ENCODE results near the gene FRMD4A.

The FRMD4A gene

DNA sequence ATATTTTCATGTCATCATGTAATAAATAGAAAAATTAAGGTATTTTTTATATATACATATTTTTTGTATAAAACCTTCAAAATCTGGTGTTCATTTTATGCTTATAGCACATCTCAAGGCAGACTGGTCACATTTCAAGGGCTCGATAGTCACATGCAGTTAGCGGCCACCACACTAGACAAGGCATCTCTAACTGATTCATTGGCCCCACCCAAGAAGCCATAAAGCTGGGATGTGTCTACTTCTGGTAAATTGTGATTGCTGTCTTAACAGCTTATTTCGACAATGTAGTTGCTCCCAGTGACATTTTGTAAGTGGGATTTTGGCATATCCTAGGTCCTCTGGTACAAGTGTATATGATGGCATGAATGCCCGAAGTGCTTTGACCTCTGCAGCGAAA lies 168.7 kb downstream of the FRMD4A start:
- Histone ChIP-seq H3K4ac (ENCODE audit: low read length) (no peak overlapping the region), H2AK5ac (ENCODE audit: low read depth, low read length) (no peak overlapping the region), H2BK12ac (ENCODE audit: low read length) (no peak overlapping the region), H3K4me2 (ENCODE audit: insufficient read depth, low read length, poor library complexity, severe bottlenecking) (no peak overlapping the region), H3K4me1 (ENCODE audit: control insufficient read depth in 2 of 2, insufficient read depth in 1 of 2, low read depth in 1 of 2, low read length in 2 of 2) (peaks cover 9 to 14% of the 10 kb centered on the region in 2 donors), H3K36me3 (replicated peaks in 1 of 2; ENCODE audit: control insufficient read depth in 2 of 2, insufficient read depth in 2 of 2, low read length in 2 of 2) (no peaks in the 10 kb centered on the region), H3K9me3 (replicated peaks in 1 of 2; ENCODE audit: control insufficient read depth in 2 of 2, insufficient read depth in 1 of 2, low read depth in 1 of 2, low read length in 2 of 2) (peaks cover 0 to 4% of the 10 kb centered on the region in 2 donors), H3K9ac (ENCODE audit: low read depth, low read length, poor library complexity) (no peak overlapping the region), H4K8ac (ENCODE audit: low read depth, low read length) (no peak overlapping the region), H3K18ac (ENCODE audit: low read length) (no peak overlapping the region), H2BK120ac (ENCODE audit: low read depth, low read length) (no peak overlapping the region), H3K4me3 (ENCODE audit: low read length in 2 of 2) (no peak overlapping the region), H3K14ac (ENCODE audit: low read length) (no peak overlapping the region), H3K79me1 (ENCODE audit: low read depth, low read length) (no peaks in the 10 kb centered on the region), H2BK15ac (ENCODE audit: low read length) (no peak overlapping the region), H2AFZ (ENCODE audit: low read length) (no peak overlapping the region), H3K27ac (replicated peaks; ENCODE audit: low read length) (no peak overlapping the region), H3K27me3 (ENCODE audit: control insufficient read depth in 3 of 3, insufficient read depth in 3 of 3, low read depth in 1 of 3, low read length in 3 of 3) (no peaks in the 10 kb centered on the region), H4K91ac (ENCODE audit: low read depth, low read length, poor library complexity) (no peak overlapping the region), H3K23ac (ENCODE audit: low read depth, low read length, poor library complexity) (no peak overlapping the region), H2BK5ac (ENCODE audit: low read length) (no peak overlapping the region)
- DNase-seq (ENCODE audit: low spot score), result no peak
- WGBS, 2 donors (ENCODE audit: extremely low coverage in 2 of 2, insufficient read length in 2 of 2, insufficient replicate concordance in 1 of 2), result no CpG with 5 or more reads among the region's 5 CpGs

DNA sequence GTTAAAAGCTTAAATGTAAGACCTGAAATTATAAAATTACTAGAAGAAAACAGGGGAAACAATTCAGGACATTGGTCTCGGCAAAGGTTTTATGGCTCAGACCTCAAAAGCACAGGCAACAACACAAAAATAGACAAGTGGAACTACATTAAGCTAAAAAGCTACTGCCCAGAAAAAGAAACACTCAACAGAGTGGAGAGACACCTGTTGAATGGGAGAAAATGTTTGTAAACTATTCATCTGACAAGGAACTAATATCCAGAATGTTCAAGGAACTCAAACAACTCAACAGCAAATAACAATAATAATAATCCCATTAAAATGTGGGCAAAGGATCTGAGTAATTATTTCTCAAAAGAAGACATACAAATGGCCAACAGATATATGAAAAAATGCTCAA lies 170.4 kb downstream of the FRMD4A start:
- Histone ChIP-seq H3K9ac (ENCODE audit: low read depth, low read length, poor library complexity) (no peak overlapping the region), H4K91ac (ENCODE audit: low read depth, low read length, poor library complexity) (no peak overlapping the region), H3K79me1 (ENCODE audit: low read depth, low read length) (no peaks in the 10 kb centered on the region), H3K27me3 (ENCODE audit: control insufficient read depth in 3 of 3, insufficient read depth in 3 of 3, low read depth in 1 of 3, low read length in 3 of 3) (no peaks in the 10 kb centered on the region), H3K18ac (ENCODE audit: low read length) (no peak overlapping the region), H2BK12ac (ENCODE audit: low read length) (no peak overlapping the region), H3K23ac (ENCODE audit: low read depth, low read length, poor library complexity) (no peak overlapping the region), H3K9me3 (replicated peaks in 1 of 2; ENCODE audit: control insufficient read depth in 2 of 2, insufficient read depth in 1 of 2, low read depth in 1 of 2, low read length in 2 of 2) (peaks cover 0 to 4% of the 10 kb centered on the region in 2 donors), H3K4ac (ENCODE audit: low read length) (no peak overlapping the region), H4K8ac (ENCODE audit: low read depth, low read length) (no peak overlapping the region), H2BK15ac (ENCODE audit: low read length) (no peak overlapping the region), H2AFZ (ENCODE audit: low read length) (no peak overlapping the region), H2AK5ac (ENCODE audit: low read depth, low read length) (no peak overlapping the region), H2BK5ac (ENCODE audit: low read length) (no peak overlapping the region), H3K27ac (replicated peaks; ENCODE audit: low read length) (no peak overlapping the region), H3K4me1 (ENCODE audit: control insufficient read depth in 2 of 2, insufficient read depth in 1 of 2, low read depth in 1 of 2, low read length in 2 of 2) (peaks cover 9 to 14% of the 10 kb centered on the region in 2 donors), H3K4me3 (ENCODE audit: low read length in 2 of 2) (no peak overlapping the region), H3K14ac (ENCODE audit: low read length) (no peak overlapping the region), H3K36me3 (replicated peaks in 1 of 2; ENCODE audit: control insufficient read depth in 2 of 2, insufficient read depth in 2 of 2, low read length in 2 of 2) (no peaks in the 10 kb centered on the region), H3K4me2 (ENCODE audit: insufficient read depth, low read length, poor library complexity, severe bottlenecking) (no peak overlapping the region), H2BK120ac (ENCODE audit: low read depth, low read length) (no peak overlapping the region)
- WGBS, 2 donors (ENCODE audit: extremely low coverage in 2 of 2, insufficient read length in 2 of 2, insufficient replicate concordance in 1 of 2), result no CpG with 5 or more reads among the region's 1 CpG
- DNase-seq (ENCODE audit: low spot score), result no peak

DNA sequence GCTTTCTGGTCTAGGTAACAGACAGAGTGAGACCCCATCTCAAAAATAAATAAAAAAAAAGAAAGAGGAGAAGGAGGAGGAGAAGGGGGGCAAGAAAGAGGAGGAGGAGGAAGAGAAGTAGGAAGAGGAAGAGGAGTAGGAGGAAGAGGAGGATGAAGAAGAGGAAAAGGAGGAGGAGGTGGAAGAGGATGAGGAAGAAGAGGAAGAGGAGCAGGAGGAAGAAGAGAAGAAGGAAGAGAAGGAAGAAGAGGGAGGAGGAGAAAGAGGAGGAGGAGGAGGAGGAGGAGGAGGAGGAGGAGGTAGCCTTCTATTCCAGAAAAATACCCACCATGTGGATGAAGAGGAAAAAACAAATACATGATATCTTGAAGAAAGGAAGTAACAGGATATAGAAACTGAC lies 172.1 kb downstream of the FRMD4A start:
- H3K4me1 ChIP-seq (ENCODE audit: control insufficient read depth in 2 of 2, insufficient read depth in 1 of 2, low read depth in 1 of 2, low read length in 2 of 2), result peaks cover 8 to 9% of the 10 kb centered on the region in 2 donors
- no peaks in the 10 kb centered on the region for H3K27me3 ChIP-seq (ENCODE audit: control insufficient read depth in 3 of 3, insufficient read depth in 3 of 3, low read depth in 1 of 3, low read length in 3 of 3)
- no peaks in the 10 kb centered on the region for H3K79me1 ChIP-seq (ENCODE audit: low read depth, low read length)
- no peak overlapping the region for H3K14ac ChIP-seq (ENCODE audit: low read length)
- no peak overlapping the region for H3K4ac ChIP-seq (ENCODE audit: low read length)
- H2AK5ac ChIP-seq (ENCODE audit: low read depth, low read length), result no peak overlapping the region
- no peak overlapping the region for H2BK15ac ChIP-seq (ENCODE audit: low read length)
- no peak for DNase-seq (ENCODE audit: low spot score)
- H4K8ac ChIP-seq (ENCODE audit: low read depth, low read length), result no peak overlapping the region
- H3K23ac ChIP-seq (ENCODE audit: low read depth, low read length, poor library complexity), result no peak overlapping the region
- H3K4me3 ChIP-seq (ENCODE audit: low read length in 2 of 2), result no peak overlapping the region
- H2BK12ac ChIP-seq (ENCODE audit: low read length), result no peak overlapping the region
- no peak overlapping the region for H3K18ac ChIP-seq (ENCODE audit: low read length)
- no peak overlapping the region for H2BK120ac ChIP-seq (ENCODE audit: low read depth, low read length)
- no peak overlapping the region for H3K4me2 ChIP-seq (ENCODE audit: insufficient read depth, low read length, poor library complexity, severe bottlenecking)
- no peak overlapping the region for H2BK5ac ChIP-seq (ENCODE audit: low read length)
- no peak overlapping the region for H4K91ac ChIP-seq (ENCODE audit: low read depth, low read length, poor library complexity)
- H3K9me3 ChIP-seq (replicated peaks in 1 of 2; ENCODE audit: control insufficient read depth in 2 of 2, insufficient read depth in 1 of 2, low read depth in 1 of 2, low read length in 2 of 2), result no peaks in the 10 kb centered on the region
- H3K27ac ChIP-seq (replicated peaks; ENCODE audit: low read length), result no peak overlapping the region
- H3K9ac ChIP-seq (ENCODE audit: low read depth, low read length, poor library complexity), result no peak overlapping the region
- H2AFZ ChIP-seq (ENCODE audit: low read length), result no peak overlapping the region
- H3K36me3 ChIP-seq (replicated peaks in 1 of 2; ENCODE audit: control insufficient read depth in 2 of 2, insufficient read depth in 2 of 2, low read length in 2 of 2), result no peaks in the 10 kb centered on the region

DNA sequence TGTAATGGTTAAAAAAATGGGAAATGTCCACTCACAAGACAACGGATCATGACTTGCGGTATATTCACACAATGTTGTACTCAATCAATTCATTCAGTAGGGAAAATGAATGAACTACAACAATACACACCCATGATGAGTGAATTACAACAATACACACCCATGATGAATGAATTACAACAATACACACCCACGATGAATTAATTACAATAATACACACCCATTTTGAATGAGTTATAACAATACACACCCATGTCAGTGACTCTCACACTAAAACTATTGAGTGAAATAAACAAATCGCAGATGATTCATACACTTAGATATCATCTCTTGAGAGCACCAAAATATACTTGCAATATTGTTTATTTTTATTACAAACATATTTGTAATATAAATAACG lies 174.6 kb downstream of the FRMD4A start:
- Histone ChIP-seq H2BK5ac (ENCODE audit: low read length) (no peak overlapping the region), H2BK12ac (ENCODE audit: low read length) (no peak overlapping the region), H3K14ac (ENCODE audit: low read length) (no peak overlapping the region), H3K4me3 (ENCODE audit: low read length in 2 of 2) (no peak overlapping the region), H3K27me3 (ENCODE audit: control insufficient read depth in 3 of 3, insufficient read depth in 3 of 3, low read depth in 1 of 3, low read length in 3 of 3) (no peaks in the 10 kb centered on the region), H3K4me2 (ENCODE audit: insufficient read depth, low read length, poor library complexity, severe bottlenecking) (no peak overlapping the region), H3K36me3 (replicated peaks in 1 of 2; ENCODE audit: control insufficient read depth in 2 of 2, insufficient read depth in 2 of 2, low read length in 2 of 2) (no peaks in the 10 kb centered on the region), H3K23ac (ENCODE audit: low read depth, low read length, poor library complexity) (no peak overlapping the region), H3K79me1 (ENCODE audit: low read depth, low read length) (no peaks in the 10 kb centered on the region), H2AFZ (ENCODE audit: low read length) (no peak overlapping the region), H4K91ac (ENCODE audit: low read depth, low read length, poor library complexity) (no peak overlapping the region), H2BK120ac (ENCODE audit: low read depth, low read length) (no peak overlapping the region), H3K9ac (ENCODE audit: low read depth, low read length, poor library complexity) (no peak overlapping the region), H4K8ac (ENCODE audit: low read depth, low read length) (no peak overlapping the region), H2BK15ac (ENCODE audit: low read length) (no peak overlapping the region), H3K9me3 (replicated peaks in 1 of 2; ENCODE audit: control insufficient read depth in 2 of 2, insufficient read depth in 1 of 2, low read depth in 1 of 2, low read length in 2 of 2) (no peaks in the 10 kb centered on the region), H3K18ac (ENCODE audit: low read length) (no peak overlapping the region), H3K4ac (ENCODE audit: low read length) (no peak overlapping the region), H2AK5ac (ENCODE audit: low read depth, low read length) (no peak overlapping the region), H3K27ac (replicated peaks; ENCODE audit: low read length) (no peak overlapping the region), H3K4me1 (ENCODE audit: control insufficient read depth in 2 of 2, insufficient read depth in 1 of 2, low read depth in 1 of 2, low read length in 2 of 2) (no peaks in the 10 kb centered on the region)
- DNase-seq (ENCODE audit: low spot score), result no peak
- no CpG with 5 or more reads among the region's 5 CpGs for WGBS, 2 donors (ENCODE audit: extremely low coverage in 2 of 2, insufficient read length in 2 of 2, insufficient replicate concordance in 1 of 2)

Measured in neuronal stem cell (in vitro differentiated cells).